A549 treated with CpdA at 1 μM for 4 hours (cell line): ENCODE data around the gene PIF1. TPM values are rescaled to one million over a fixed set of nuclear protein-coding genes. Genes with fewer than 3 reads are reported as not detected.

Source experiments
- total RNA-seq: library from RNA; stranded (reverse); fragments of 200-300 nt; extraction: Qiagen RNA extraction; gene quantifications from 5 replicates; pipeline ENCODE4 v1.2.3, GENCODE V29; 2022; ENCODE audit warnings: low read depth

Gene PIF1
- total RNA-seq = 16.2 to 23.1 TPM (median 20.2 TPM) in 5 replicates

DNA sequence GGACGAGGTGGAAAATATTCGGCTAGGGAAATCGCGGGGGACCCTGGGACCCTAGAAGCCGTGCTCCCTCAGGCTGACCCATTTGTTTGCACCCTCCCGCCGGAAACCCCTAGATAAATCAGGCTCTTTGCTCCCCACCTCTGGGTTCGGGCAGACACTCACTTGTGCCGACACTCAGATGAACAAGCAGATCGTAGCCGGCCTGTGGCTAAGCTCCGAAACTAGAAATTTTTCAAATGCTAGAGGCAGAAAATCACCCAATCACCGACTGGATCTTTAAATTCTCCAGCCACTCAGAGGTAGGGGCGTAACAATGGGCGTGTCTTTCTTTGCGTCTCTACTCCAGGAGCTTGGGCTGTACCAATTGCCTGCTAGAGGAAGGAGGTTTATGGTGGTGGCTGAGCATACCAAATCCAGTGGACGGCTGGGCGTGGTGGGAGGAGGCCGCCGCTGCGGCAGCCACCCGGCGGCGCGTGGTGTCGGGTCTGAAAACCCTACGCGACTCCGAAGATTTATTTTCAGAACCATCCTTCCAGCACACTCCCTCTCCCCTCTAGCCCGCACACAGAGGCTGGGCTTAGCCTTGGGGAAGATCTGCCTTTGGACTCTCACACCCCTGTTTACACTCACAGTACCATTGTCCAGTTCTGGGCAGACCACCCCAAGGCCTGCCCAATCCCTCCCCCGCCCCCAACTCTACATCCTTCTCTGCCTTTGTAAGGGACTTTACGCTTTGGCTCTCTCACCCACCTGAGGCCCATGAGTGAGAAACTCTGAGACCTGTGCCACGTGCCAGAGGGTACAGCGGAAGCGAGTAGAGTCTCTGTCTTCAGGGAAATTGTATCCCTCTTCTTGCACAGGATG, at the start of gene PIF1:
PIF1 (minus strand) TSS at position 217 of the 864 bp plus-strand sequence. CDS start 1,312 bp downstream, outside the sequence.

DNA sequence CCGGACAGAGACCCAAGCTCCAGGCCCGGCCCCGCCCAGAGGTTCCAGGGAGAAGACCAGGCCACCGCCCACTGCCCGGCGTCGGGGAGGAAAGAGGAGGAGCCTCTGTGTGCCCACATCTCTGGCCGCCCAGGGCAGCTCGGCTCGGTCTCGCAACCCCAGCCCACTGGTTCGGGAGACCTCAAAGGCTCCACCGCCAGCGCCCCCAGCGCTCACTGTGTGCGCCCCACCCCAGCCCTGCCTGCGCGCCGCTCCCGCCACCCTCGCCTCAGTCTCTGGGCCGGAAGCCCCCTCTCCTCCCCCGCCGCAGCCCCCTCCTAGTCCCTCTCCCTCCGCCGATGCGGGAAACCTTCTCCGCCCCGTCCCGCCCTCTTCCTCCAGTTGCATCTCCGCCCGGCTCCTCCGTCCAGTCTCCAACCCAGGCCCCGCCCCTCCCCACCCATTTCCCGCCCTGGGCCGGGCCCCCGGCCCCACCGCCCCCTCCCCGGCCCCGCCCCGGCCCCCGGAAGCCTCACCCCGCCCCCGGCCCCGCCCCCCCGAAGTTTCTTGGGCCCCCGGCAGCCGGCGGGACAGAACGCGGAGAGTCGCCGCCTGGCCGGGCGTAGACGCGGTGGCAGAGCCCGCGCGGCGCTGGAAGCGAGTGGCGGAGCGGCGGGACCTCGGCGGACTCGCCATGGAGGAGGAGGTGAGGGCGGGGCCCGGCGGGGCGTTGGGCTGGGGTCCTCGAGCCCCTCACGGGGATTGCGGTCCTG, 16.1 kb upstream of the PIF1 start, which contains the start of gene PLEKHO2:
PLEKHO2 (plus strand) TSS at position 572 of the 752 bp plus-strand sequence; CDS start at position 674, 102 bp downstream.

DNA sequence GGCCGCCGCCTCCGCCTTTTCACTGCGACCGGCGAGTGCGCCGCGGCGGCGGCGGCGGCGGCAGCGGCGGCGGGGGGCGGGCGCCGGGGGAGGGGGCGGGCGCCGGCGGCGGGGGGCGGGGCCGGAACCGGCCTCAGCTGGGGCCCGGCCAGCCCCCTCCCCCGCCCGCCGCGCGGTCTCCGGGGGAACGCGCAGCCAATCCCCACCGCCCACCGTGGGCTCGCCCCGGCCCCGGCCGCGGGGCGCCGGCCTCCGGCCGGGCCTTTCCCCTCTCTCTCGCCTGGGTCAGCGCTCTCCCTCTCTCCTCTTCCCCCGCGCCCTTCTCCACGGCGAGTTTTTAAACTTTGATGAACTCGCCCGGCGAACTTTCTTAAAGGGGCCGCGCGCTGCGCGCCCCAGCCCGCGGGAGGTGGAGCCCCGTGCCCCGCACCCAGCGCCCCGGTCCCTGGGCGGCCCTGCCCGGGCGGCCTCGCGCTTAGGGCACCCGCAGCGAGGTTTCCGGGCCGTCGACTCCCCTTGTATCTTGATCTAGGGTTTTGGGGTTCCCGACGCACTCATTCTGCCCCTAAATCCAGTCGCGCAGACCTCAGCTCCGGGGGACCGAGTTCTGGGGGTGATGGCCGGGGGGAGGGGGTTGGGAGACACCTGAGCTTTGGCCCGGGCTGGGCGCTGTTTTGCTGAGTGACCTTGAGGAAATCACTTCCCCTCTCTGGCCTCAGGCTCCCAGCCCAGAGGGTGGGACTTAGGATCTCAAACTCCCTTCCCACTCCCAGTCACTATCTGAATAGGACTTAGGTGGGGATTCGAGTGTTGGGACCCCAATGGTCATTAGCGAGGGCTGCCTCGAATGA, 49.7 kb downstream of the PIF1 start, which contains the start of gene RBPMS2:
RBPMS2 (minus strand) TSS at position 39 of the 851 bp plus-strand sequence. CDS start 270 bp downstream, outside the sequence.

Other genes with a start within 250 kb of the PIF1 start
- gene RBPMS2, start 50.1 kb downstream of the PIF1 start, total RNA-seq = 7.1 to 9.5 TPM (median 8.9 TPM) in 5 replicates
- gene PLEKHO2, start 16.3 kb upstream of the PIF1 start, total RNA-seq = 6.1 to 7.3 TPM (median 6.6 TPM) in 5 replicates
- 1.5 to 1.9 TPM (median 1.8 TPM) in 5 replicates for gene ANKDD1A, start 86.3 kb upstream of the PIF1 start, total RNA-seq
- 110 to 132 TPM (median 123 TPM) in 5 replicates for gene SPG21, start 164.3 kb upstream of the PIF1 start, total RNA-seq
- gene MTFMT, start 204.0 kb upstream of the PIF1 start, total RNA-seq = 23.6 to 29.5 TPM (median 27.4 TPM) in 5 replicates
- gene SLC51B, start 219.7 kb upstream of the PIF1 start, total RNA-seq = 10.3 to 14.3 TPM (median 12.6 TPM) in 5 replicates
- 0.09 to 0.16 TPM (median 0.11 TPM) in 4 of 5 replicates, not detected in the other for gene RASL12, start 242.3 kb upstream of the PIF1 start, total RNA-seq